ENCODE results near the gene GPR42.

GRCh38 chr19:35347930-35348298 lies 23.0 kb upstream of the GPR42 start:
- TF ChIP-seq POLR2A (IDR thresholded peaks at IDR 0.05; ENCODE audit: borderline replicate concordance, extremely low read depth, insufficient read depth, insufficient read length) (no peak), CTCF (IDR thresholded peaks at IDR 0.05 in 2 of 3, conservative IDR thresholded peaks at IDR 0.05 in 1 of 3; ENCODE audit: borderline replicate concordance in 1 of 3, insufficient read depth in 1 of 3, low read depth in 2 of 3, low read length in 2 of 3) (no peak), EZH2 (IDR thresholded peaks at IDR 0.05) (no peak), MAX (IDR thresholded peaks at IDR 0.05) (no peak), POLR2AphosphoS5 (IDR thresholded peaks at IDR 0.05; ENCODE audit: low read depth, low read length) (no peak), CBX3 (IDR thresholded peaks at IDR 0.05; ENCODE audit: low read depth) (no peak), JUND (IDR thresholded peaks at IDR 0.05) (no peak), EZH2phosphoT487 (IDR thresholded peaks at IDR 0.05; ENCODE audit: borderline replicate concordance) (no peak), RAD21 (IDR thresholded peaks at IDR 0.05; ENCODE audit: low read depth) (no peak), EGR1 (IDR thresholded peaks at IDR 0.05; ENCODE audit: low read depth) (no peak)
